ENCODE results near the gene VEPH1.
A peak's percentile ranks its signal among the peaks of the same experiment; 100 is the strongest.

VEPH1 gene

GRCh38 chr3:157416347-157417087, 86.7 kb downstream of the VEPH1 start:
- H3K9me3 Mint-ChIP-seq = peaks cover 1 to 4% of the 10 kb centered on the region in 2 donors
- no peak overlapping the region for H3K27ac Mint-ChIP-seq
- peaks cover 0 to 5% of the 10 kb centered on the region in 2 donors for H3K27me3 Mint-ChIP-seq
- no peak overlapping the region for H3K4me3 Mint-ChIP-seq
- H3K36me3 Mint-ChIP-seq = no peaks in the 10 kb centered on the region
- DNase-seq (no peak), ATAC-seq (replicated peaks) (no peak)
- no peaks in the 10 kb centered on the region for H3K4me1 Mint-ChIP-seq

GRCh38 chr3:157414861-157415260, 88.4 kb downstream of the VEPH1 start:
- ATAC-seq (replicated peaks) (no peak), DNase-seq (no peak)
- Mint-ChIP-seq H3K4me3 (no peak overlapping the region), H3K27me3 (peaks cover 0 to 5% of the 10 kb centered on the region in 2 donors), H3K4me1 (no peaks in the 10 kb centered on the region), H3K9me3 (peaks cover 1 to 4% of the 10 kb centered on the region in 2 donors), H3K27ac (no peak overlapping the region), H3K36me3 (no peaks in the 10 kb centered on the region)

GRCh38 chr3:157412323-157412855, 90.8 kb downstream of the VEPH1 start:
- H3K36me3 Mint-ChIP-seq = no peaks in the 10 kb centered on the region
- DNase-seq (no peak), ATAC-seq (replicated peaks) (no peak)
- H3K9me3 Mint-ChIP-seq = peaks cover 1 to 4% of the 10 kb centered on the region in 2 donors
- peaks cover 0 to 5% of the 10 kb centered on the region in 2 donors for H3K27me3 Mint-ChIP-seq
- no peak overlapping the region for H3K27ac Mint-ChIP-seq
- no peaks in the 10 kb centered on the region for H3K4me1 Mint-ChIP-seq
- no peak overlapping the region for H3K4me3 Mint-ChIP-seq

GRCh38 chr3:157410945-157411344, 92.3 kb downstream of the VEPH1 start:
- H3K36me3 Mint-ChIP-seq = no peaks in the 10 kb centered on the region
- peaks cover 1 to 4% of the 10 kb centered on the region in 2 donors for H3K9me3 Mint-ChIP-seq
- ATAC-seq (replicated peaks) (no peak), DNase-seq (no peak)
- H3K4me1 Mint-ChIP-seq = no peaks in the 10 kb centered on the region
- H3K27me3 Mint-ChIP-seq = peaks cover 0 to 5% of the 10 kb centered on the region in 2 donors
- H3K27ac Mint-ChIP-seq = no peak overlapping the region
- no peak overlapping the region for H3K4me3 Mint-ChIP-seq

- no peak overlapping the region for H3K27ac Mint-ChIP-seq
- H3K36me3 Mint-ChIP-seq = no peaks in the 10 kb centered on the region
- H3K9me3 Mint-ChIP-seq = peaks cover 0 to 4% of the 10 kb centered on the region in 2 donors
- no peak for ATAC-seq (replicated peaks)
- H3K4me1 Mint-ChIP-seq = no peaks in the 10 kb centered on the region
- no peaks in the 10 kb centered on the region for H3K27me3 Mint-ChIP-seq
- DNase-seq = no peak
- no peak overlapping the region for H3K4me3 Mint-ChIP-seq
These were observed 93.7 kb downstream of the VEPH1 start for GRCh38 chr3:157409516-157409915.

GRCh38 chr3:157408499-157409149, 94.6 kb downstream of the VEPH1 start:
- peaks cover 0 to 4% of the 10 kb centered on the region in 2 donors for H3K9me3 Mint-ChIP-seq
- H3K27me3 Mint-ChIP-seq = no peaks in the 10 kb centered on the region
- DNase-seq (no peak), ATAC-seq (replicated peaks) (no peak)
- H3K27ac Mint-ChIP-seq = no peak overlapping the region
- H3K4me1 Mint-ChIP-seq = no peaks in the 10 kb centered on the region
- no peak overlapping the region for H3K4me3 Mint-ChIP-seq
- no peaks in the 10 kb centered on the region for H3K36me3 Mint-ChIP-seq

- no peak overlapping the region for H3K27ac Mint-ChIP-seq
- H3K9me3 Mint-ChIP-seq = peaks cover 0 to 4% of the 10 kb centered on the region in 2 donors
- H3K4me3 Mint-ChIP-seq = no peak overlapping the region
- H3K36me3 Mint-ChIP-seq = no peaks in the 10 kb centered on the region
- H3K27me3 Mint-ChIP-seq = no peaks in the 10 kb centered on the region
- DNase-seq = no peak
- H3K4me1 Mint-ChIP-seq = no peaks in the 10 kb centered on the region
- ATAC-seq (replicated peaks) = no peak
These were observed 95.4 kb downstream of the VEPH1 start for GRCh38 chr3:157407769-157408168.

GRCh38 chr3:157406394-157406793, 96.8 kb downstream of the VEPH1 start:
- H3K9me3 Mint-ChIP-seq = no peaks in the 10 kb centered on the region
- H3K27me3 Mint-ChIP-seq = peaks cover 0 to 6% of the 10 kb centered on the region in 2 donors
- no peaks in the 10 kb centered on the region for H3K36me3 Mint-ChIP-seq
- ATAC-seq (replicated peaks) (no peak), DNase-seq (no peak)
- no peaks in the 10 kb centered on the region for H3K4me1 Mint-ChIP-seq
- no peak overlapping the region for H3K27ac Mint-ChIP-seq
- no peak overlapping the region for H3K4me3 Mint-ChIP-seq

- no peaks in the 10 kb centered on the region for H3K36me3 Mint-ChIP-seq
- DNase-seq (no peak), ATAC-seq (replicated peaks) (no peak)
- no peaks in the 10 kb centered on the region for H3K4me1 Mint-ChIP-seq
- peaks cover 0 to 6% of the 10 kb centered on the region in 2 donors for H3K27me3 Mint-ChIP-seq
- no peaks in the 10 kb centered on the region for H3K9me3 Mint-ChIP-seq
- H3K27ac Mint-ChIP-seq = no peak overlapping the region
- H3K4me3 Mint-ChIP-seq = no peak overlapping the region
These were observed 97.8 kb downstream of the VEPH1 start for GRCh38 chr3:157405457-157405856.

- no peak overlapping the region for H3K4me3 Mint-ChIP-seq
- H3K9me3 Mint-ChIP-seq = no peaks in the 10 kb centered on the region
- no peaks in the 10 kb centered on the region for H3K36me3 Mint-ChIP-seq
- no peak for DNase-seq
- H3K4me1 Mint-ChIP-seq = no peaks in the 10 kb centered on the region
- peaks cover 0 to 6% of the 10 kb centered on the region in 2 donors for H3K27me3 Mint-ChIP-seq
- H3K27ac Mint-ChIP-seq = no peak overlapping the region
- ATAC-seq (replicated peaks) = no peak
These were observed 98.8 kb downstream of the VEPH1 start for GRCh38 chr3:157404381-157404780.

GRCh38 chr3:157398598-157398997, 104.6 kb downstream of the VEPH1 start:
- Mint-ChIP-seq H3K36me3 (no peaks in the 10 kb centered on the region), H3K27ac (no peak overlapping the region), H3K9me3 (peaks cover 0 to 2% of the 10 kb centered on the region in 2 donors), H3K27me3 (peaks cover 0 to 6% of the 10 kb centered on the region in 2 donors), H3K4me1 (no peaks in the 10 kb centered on the region), H3K4me3 (no peak overlapping the region)
- ATAC-seq (replicated peaks) (peak in 1 of 2 donors; percentile 29), DNase-seq (no peak)

- DNase-seq (no peak), ATAC-seq (replicated peaks) (no peak)
- Mint-ChIP-seq H3K27ac (no peak overlapping the region), H3K36me3 (no peaks in the 10 kb centered on the region), H3K4me1 (no peaks in the 10 kb centered on the region), H3K4me3 (no peak overlapping the region), H3K27me3 (no peaks in the 10 kb centered on the region), H3K9me3 (peaks cover 7 to 9% of the 10 kb centered on the region in 2 donors)
These were observed 108.8 kb downstream of the VEPH1 start for GRCh38 chr3:157394411-157394810.

- peaks cover 7 to 9% of the 10 kb centered on the region in 2 donors for H3K9me3 Mint-ChIP-seq
- no peak overlapping the region for H3K27ac Mint-ChIP-seq
- H3K36me3 Mint-ChIP-seq = no peaks in the 10 kb centered on the region
- ATAC-seq (replicated peaks) = no peak
- no peak for DNase-seq
- H3K27me3 Mint-ChIP-seq = no peaks in the 10 kb centered on the region
- no peak overlapping the region for H3K4me3 Mint-ChIP-seq
- H3K4me1 Mint-ChIP-seq = no peaks in the 10 kb centered on the region
These were observed 110.1 kb downstream of the VEPH1 start for GRCh38 chr3:157393113-157393512.

GRCh38 chr3:157392104-157392503, 111.1 kb downstream of the VEPH1 start:
- DNase-seq (no peak), ATAC-seq (replicated peaks) (no peak)
- Mint-ChIP-seq H3K9me3 (peaks cover 7 to 9% of the 10 kb centered on the region in 2 donors), H3K27me3 (no peaks in the 10 kb centered on the region), H3K27ac (no peak overlapping the region), H3K4me3 (no peak overlapping the region), H3K36me3 (no peaks in the 10 kb centered on the region), H3K4me1 (no peaks in the 10 kb centered on the region)

All from stimulated activated naive B cell treated with anti-CD40 and anti-IgM and Interleukin-4, amounts not matched to agents 10 μg/mL and 1 μg/mL and 100 μg/mL, for 72 hours (primary cell).